Islet of Langerhans (tissue), 1 donor: ENCODE measurements around the gene TYK2.
A peak's percentile ranks its signal among the peaks of the same experiment; 100 is the strongest.
"Not testable (repeated sequence)": the region's sequence is repeated elsewhere in the genome, so short reads cannot be mapped to it uniquely, and the experiment has no call there.

Experiments
- FAIRE-seq: peaks from one replicate; lab custom pipeline; 2011; peaks lifted over from hg19 to GRCh38; lab: Jason Lieb, UNC

Gene TYK2

GRCh38 chr19:10372690-10373089 lies 7.7 kb downstream of the TYK2 start:
- no peak for FAIRE-seq

- no peak for FAIRE-seq
These were observed 12.1 kb downstream of the TYK2 start for GRCh38 chr19:10368101-10368803.

- FAIRE-seq = not testable (repeated sequence)
These were observed 13.3 kb downstream of the TYK2 start for GRCh38 chr19:10366950-10367512.

DNA sequence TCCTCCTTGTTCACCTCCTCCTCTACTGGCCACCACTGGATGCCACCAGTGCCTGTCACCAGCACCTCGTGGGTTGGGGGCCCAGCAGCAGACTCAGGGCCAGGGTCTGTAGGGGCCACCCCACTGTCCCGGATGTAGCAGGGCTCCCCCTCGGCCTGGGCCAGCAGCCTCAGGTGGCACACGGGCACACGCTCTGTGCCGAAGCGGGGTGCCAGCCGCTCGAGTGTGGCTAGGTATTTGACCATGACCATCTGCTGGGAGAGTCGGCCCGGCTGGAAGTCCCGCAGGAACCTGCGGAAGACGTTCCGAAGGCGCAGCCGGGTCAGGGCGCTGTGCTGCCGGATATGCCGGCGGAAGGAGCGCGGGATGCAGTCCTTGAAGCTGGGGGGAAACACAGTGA lies 14.9 kb downstream of the TYK2 start:
- FAIRE-seq = no peak

DNA sequence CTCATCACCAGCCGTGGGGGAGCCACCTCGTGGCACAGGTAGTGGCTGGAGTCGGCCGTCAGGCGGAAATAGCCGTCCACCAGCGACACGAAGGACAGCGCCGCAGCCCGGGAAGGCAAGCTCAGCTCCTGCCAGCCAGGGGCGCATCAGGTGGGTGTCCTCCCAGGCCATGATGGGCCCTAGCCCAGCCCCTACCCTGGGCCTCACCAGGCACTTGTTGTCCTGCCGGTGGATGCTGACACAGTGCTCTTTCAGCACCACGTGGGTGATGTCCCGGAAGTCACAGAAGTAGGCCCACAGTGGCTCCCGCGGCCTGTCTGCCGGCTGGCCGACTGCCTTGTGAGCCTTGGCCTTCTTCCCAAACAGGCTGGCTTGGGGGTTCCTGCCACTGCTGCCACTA lies 15.7 kb downstream of the TYK2 start:
- no peak for FAIRE-seq

DNA sequence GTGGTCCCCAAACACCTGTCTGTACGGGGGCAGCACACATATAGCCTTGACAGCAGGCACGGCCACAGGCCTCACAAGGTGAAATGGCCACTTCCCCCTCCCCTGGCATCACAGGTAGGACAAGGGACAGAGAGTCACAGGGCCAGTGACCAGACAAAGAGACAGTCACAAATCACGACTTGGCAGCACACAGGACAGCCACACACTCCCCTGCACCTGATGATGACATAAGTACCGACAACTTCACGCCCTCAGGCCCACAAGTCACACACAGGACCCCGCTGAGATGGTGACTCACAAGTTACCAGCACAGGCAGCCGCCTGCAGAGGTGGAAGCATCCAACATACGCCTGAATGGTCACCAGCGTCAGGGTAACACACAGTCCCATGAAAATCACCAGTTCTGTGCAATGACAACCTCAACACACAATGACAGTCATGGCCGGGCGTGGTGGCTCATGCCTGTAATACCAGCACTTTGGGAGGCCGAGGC lies 16.5 kb downstream of the TYK2 start:
- FAIRE-seq = no peak

GRCh38 chr19:10362259-10362658 lies 18.1 kb downstream of the TYK2 start:
- FAIRE-seq = no peak

DNA sequence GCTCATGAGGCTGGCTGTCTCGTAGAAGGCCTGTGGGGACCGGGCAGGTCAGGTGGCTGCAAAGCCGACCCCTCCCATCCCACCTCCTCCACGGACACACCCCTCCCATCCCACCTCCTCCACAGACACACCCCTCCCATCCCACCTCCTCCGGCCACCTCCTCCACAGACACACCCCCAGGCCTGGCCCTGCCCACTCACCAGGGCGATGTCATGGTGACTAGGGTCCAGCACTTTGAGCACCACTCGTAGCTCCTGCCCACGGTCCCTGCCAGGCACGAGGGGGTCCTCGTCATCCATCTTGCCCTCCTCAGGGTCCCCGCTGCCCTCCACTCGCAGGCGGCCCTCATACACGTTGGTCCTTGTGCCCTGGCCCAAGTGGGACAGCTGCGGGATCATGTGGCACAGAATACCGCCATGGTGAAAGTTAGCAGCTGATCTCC lies 18.8 kb downstream of the TYK2 start:
- no peak for FAIRE-seq

GRCh38 chr19:10356431-10356830 lies 23.9 kb downstream of the TYK2 start:
- no peak for FAIRE-seq

GRCh38 chr19:10353793-10354391 lies 26.5 kb downstream of the TYK2 start:
- FAIRE-seq = no peak

- FAIRE-seq = no peak
These were observed 27.4 kb downstream of the TYK2 start for GRCh38 chr19:10352764-10353671.

DNA sequence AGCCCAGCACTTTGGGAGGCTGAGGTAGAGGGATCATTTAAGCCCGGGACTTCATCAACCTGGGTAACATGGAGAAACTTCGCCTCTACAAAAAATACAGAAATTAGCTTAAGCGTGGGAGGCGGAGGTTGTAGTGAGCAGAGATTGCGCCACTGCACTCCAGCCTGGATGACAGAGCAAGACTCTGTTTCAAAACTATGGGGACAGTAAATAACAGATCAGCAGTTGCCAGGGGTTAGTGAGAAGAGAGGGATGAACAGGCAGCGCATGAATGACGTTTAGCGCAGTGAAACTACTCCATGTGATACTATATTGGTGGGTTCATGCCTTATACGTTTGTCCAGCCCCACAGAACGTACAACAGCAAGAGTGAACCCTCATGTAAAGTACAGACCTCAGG lies 33.9 kb downstream of the TYK2 start:
- FAIRE-seq = peak; percentile 72

DNA sequence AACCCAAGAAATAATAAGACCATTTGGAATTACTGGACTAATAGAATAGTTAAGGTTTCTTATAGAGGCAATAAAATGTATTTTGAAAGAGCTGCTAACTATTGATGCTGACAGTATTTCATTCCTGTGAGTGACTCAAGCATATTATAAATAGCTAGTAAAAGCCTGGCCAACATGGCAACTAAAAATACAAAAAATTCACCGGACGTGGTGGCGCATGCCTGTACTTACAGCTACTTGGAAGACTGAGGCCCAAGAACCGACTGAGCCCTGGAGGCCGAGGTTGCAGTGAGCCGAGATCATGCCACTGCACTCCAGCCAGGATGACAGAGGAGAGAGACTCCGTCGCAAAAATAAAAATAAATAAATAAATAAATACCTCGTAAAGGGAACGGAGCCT lies 35.6 kb downstream of the TYK2 start:
- FAIRE-seq = no peak

- FAIRE-seq = no peak
These were observed 36.9 kb downstream of the TYK2 start for GRCh38 chr19:10343495-10343894.

- FAIRE-seq = no peak
These were observed 40.4 kb downstream of the TYK2 start for GRCh38 chr19:10339977-10340376.

DNA sequence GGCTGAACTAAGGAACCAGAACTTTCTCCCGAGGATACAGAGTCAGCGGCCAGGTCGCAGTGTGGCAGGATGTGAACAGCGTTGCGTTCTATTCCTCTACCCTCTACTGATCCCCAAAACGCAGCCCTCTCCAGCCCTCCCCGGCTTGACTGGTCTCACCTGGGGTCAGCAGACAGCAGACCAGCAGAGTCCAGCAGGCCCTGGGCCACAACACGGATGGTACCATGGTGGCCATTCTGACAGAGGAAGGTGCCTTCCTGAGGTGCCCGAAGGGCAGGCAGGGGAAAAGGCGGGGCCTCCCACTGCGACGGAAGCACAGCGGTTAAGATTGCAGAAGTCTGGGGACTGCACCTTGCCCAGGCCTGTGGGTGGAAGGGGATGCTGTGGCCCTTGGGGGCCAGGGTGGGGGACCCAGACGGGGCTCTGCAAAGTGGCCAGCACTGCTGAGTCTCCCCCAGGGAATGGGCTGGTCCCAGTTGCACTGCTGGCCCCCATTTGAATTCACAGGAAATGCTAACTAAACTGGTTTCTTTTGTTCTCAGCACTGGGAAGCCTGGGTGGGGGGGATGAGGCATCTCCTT lies 40.9 kb downstream of the TYK2 start, which contains the start of gene ICAM3:
TSS of gene ICAM3 (minus strand) at position 245 of the 581 bp plus-strand sequence. CDS start at position 235, 10 bp downstream.
- FAIRE-seq = no peak

- no peak for FAIRE-seq
These were observed 41.4 kb downstream of the TYK2 start for GRCh38 chr19:10338940-10339339.

- not testable (repeated sequence) for FAIRE-seq
These were observed 43.6 kb downstream of the TYK2 start for GRCh38 chr19:10336725-10337124.

DNA sequence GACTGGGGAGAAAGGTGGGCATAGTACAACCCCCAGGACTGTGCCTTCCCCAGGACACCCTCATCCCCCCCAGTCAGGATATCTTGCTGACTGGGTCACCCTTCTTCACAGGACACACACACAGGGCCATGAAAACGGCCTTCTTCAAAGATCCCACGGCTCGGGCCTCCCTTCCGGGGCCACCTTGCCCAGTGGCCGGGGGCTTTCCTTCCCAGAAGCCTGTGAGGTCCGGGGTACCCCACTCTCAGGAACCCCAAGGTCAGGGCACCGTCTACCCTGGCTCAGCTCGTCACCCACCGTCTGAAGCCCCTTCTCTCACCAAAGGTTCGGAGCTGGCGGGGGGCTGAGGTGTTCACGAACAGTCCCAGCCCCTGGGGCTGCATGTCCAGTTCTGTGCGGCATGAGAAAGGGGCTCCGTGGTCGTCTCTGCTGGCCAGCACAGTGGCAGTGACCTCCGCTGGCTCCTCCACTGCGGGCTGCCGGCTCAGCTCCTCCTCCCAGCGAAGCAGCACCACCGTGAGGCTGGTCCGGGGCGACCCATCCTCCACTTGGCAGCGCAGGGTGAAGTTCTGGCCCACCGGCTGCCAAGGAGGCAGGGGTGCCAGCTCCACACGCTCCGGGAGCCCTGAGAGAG lies 44.9 kb downstream of the TYK2 start:
- no peak for FAIRE-seq

DNA sequence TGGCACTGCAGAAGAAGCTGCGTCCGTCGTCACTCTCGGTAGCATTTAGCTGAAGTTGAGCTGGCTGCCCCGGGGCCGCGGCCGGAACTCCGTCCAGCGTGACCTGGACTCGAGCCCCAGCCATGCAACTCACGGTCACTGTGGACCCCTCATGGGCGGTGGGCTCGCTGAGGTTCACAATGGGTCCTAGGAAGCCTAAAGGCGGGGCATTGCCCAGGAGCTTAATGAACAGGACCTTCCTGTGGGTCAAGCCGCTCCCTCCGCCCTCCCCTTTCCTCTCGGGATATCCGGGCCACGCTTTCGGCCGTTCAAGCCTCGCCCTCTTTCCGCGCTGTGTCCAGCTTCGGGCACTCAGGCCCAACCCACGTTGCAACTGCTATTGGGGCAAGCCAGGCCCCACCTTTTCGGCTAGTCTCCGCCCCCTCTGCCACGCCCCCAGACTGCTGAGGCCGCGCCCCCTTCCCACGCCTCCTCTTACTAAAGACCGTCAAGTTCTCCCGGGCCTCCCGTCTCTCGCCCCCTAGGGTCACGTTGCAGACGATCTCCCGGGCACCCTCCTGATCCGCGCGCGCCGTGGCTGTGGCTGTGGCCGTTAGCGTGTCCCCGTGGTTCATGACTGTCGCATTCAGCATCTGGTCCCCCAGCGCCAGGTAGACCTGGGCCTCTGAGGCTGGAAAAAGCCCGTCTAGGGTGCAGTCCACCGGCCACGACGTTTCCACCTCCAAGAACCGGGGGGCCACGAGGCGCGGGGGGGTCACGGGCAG lies 45.6 kb downstream of the TYK2 start:
- no peak for FAIRE-seq
